HG03457 (cell line): ENCODE data around the gene SOS1.
"Not testable (repeated sequence)": the region's sequence is repeated elsewhere in the genome, so short reads cannot be mapped to it uniquely, and the experiment has no call there.

Experiments used
- ATAC-seq: cut with Tn5 transposase; IDR thresholded peaks from one replicate; pipeline ENCODE4 v1.9.1; 2021; ENCODE audit warnings: moderate number of reproducible peaks; ENCODE audit not compliant: unreplicated experiment

SOS1 gene

DNA sequence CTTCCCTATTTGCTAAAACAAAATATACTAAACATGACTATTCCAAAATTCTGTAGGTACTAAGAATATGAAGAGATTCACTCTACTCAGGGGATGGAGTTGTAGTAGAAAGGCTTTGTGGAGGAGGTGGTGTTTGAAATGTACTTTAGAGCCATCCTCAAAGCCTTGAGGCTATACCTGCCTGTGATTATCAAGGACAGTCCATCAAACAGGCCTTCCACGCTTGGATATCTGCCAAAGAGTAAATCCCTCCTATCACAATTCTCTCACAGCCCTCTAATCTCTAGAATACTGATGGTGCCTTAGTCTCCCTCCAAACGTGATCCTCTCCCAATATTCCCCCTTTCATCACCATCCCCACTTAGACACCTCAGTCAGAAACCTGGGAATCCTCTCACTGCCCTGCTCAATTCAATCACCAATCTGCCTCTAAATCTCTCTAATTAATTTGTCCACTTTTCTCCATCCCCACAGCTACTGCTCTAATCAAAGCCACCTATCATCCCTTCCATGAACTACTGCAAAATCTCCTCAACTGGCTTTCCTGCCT, 13.1 kb downstream of the SOS1 start:
- ATAC-seq, result no peak

DNA sequence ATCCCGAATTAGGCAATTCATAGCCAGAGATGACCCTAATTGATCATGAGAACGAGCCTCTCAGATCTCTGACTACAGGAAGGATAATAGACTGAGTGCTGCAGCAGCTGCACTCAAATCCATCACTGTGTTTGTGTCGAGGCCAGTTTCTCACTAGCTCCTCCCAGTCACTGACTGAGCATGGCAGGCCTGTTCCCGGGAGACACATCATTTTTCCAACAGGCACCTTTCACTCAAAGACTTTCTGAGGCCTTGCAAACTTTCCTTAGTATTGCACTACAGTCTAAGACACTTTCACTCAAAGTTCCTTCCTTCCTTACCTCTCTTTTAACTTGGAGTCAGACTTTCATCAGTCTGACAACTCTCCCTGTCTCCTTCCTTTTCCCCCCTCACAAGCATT, 13.7 kb downstream of the SOS1 start:
- ATAC-seq, result no peak

DNA sequence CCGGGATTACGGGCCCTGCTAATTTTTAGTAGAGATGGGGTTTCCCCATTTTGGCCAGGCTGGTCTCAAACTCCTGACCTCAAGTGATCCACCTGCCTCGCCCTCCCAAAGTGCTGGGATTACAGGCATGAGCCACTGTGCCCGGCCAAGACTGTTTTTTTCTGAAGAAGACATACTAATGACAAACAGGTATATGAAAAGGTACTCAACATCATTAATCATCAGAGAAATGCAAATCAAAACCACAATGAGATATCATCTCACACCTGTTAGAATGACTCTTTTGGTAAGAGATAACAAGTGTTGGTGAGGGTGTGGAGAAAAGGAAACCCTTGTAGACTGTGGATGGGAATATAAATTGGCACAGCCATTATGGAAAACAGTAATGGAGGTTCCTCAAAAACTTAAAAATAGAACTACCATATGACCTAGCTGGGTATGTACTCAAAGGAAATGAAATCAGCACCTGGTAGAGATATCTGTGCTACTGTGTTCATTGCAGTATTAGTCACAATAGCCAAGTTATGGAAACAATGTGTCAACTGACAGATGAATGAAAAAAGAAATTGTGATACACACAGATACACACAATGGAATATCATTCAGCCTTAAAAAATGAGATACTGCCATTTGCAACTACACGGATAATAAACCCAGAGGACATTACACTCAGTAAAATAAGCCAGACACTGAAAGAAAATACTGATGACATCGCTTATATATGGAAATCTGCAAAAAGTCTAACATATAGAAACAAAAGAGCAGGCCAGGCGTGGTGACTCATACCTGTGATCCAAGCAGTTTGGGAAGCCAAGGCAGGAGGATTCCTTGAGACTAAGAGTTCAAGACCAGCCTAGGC, 20.8 kb downstream of the SOS1 start:
- peak; percentile 70 for ATAC-seq

DNA sequence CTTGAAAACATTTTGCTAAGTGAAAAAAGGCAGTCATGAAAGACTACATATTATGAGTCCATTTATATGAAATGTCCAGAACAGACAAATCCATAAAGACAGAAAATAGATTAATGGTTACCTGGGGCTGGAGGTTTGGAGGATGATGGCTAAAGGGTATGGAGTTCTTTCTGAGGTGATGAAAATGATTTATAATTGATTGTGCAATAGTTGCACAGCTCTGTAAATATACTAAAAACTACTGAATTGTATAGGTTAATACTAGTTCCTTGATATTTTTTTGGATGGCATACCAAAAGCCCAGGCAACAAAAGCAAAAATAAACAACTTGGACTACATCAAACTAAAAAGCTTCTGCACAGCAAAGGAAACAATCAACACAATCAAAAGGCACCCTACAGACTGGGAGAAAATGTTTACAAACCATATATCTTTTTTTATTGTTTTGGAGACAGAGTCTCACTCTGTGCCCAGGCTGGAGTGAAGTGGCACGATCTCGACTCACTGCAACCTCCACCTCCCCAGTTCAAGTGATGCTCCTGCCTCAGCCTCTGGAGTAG, 21.5 kb downstream of the SOS1 start:
- no peak for ATAC-seq

DNA sequence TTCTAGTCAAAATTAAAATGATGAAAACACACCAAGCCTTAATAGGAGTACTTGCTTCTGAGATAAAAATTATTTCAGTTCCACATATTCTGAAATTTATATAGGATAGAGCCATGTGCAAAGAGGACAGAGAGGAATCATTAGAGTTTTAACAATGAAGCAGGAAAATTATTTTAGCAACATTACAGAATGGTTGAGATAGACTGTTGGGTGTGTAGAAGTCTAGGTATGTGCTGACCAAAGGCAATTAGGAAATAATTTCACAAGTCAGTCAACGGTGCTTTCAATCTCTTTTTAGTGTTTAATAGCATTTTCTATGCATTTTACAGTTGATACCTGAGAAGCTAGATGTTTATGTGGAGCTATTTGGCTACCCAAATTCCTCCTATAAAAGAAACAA, 25.2 kb downstream of the SOS1 start:
- no peak for ATAC-seq

DNA sequence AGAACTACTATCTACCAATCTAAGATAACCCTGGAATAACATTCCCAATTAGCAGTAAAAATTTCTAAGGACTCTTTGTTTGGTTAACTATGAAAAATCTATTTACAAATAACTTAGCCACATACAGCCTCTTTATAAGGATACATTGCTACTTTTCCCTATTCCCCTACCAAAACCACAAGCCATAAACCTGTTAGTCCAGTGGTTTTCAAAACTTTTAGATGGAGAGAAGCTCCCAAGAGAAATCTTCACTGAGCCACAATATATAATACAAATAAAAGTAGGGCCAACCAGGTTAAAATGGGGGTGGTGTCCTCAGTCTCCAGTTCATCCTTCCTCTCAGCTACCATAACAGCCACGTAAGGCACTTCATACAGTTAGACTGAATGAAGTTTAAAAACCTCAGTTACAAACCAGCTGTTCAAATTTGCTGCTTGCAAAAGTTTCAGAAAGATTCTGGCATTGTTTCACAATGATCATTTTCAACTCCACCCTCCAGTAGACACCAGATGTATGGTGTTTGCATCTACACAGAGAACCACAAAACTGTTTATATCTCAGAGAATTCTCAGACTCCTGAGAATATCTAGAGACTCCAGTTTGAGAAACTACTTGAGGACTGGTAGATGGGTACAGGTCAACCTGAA, 26.0 kb downstream of the SOS1 start:
- peak; percentile 73 for ATAC-seq

DNA sequence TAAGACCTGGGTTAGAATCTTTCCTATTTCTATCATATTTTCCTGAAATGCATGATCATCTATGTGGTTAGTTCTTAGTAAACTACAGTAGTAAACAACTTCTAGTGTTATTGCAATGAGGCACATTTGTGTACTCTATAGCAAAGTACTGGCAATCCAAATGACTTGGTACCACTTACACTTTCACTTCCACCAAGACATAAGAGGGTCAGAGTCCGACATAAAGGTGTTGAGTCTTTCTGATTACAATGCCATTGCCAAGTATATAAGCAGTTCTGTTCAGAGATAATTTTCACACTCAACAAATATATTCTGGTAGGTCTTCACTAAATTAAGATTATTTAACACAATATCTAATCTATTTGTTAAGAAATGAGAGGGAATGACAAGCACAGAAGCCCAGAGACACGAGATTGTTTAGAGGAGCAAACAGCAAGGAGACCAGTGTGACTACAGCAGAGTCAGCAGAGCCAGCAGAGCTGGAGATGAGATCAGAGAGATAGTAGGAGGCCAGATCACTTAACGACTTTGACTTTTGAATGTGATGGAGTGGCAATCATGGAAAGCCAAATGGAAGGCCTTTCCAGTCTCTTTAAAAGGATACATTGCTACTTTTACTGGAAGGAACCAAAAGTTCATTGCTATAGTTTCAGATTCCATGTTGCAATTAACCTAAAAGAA, 27.5 kb downstream of the SOS1 start:
- no peak for ATAC-seq

DNA sequence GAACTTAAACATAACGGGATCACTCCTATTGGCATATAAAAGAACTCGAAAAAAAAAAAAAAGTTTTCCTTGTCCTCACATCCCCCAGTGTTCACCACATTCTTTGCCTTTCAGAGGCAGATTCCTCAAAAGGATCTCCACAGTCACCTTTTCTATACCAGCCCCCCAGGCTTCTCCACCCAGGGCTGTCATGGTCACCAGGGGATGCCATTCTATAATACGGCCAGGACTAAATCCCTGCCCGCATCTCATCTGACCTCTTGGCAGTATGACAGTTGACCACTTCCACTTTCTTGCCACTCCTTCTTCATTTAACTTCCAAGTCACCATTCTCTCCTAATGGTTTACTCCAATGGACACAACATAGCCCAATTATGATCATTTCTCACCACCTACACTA, 29.3 kb downstream of the SOS1 start:
- no peak for ATAC-seq

DNA sequence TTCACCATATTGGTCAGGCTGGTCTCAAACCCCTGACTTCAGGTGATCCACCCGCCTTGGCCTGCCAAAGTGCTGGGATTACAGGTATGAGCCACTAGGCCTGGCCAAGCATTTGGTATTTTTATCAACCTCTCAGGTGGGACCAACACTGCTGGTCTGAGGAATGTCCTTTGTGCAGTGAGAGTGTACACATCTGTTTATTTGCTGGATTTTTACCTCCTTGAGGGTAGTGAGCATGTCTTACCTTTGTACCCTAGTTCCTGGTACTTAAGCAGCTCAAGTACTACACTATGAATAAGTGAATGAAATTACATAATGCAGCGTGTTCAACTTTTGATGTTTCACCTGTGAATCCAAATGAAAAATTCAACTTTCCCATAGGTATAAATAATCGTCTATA, 29.8 kb downstream of the SOS1 start:
- ATAC-seq, result no peak

DNA sequence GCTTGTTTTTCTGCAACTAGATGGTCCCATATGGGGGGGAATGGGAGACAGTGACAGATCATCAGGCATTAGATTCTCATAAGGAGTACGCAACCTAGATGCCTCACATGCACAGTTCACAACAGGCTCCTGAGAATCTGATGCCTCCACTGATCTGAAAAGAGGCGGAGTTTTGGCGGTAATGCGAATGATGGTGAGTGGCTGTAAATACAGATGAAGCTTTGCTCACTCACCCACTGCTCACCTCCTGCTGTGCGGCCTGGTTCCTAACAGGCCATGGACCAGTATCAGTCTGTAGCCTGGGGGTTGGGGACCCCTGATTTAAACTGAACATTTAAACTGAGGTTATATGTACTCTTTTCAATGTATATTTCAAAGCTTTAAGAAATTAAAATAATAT, 40.7 kb downstream of the SOS1 start:
- no peak for ATAC-seq

DNA sequence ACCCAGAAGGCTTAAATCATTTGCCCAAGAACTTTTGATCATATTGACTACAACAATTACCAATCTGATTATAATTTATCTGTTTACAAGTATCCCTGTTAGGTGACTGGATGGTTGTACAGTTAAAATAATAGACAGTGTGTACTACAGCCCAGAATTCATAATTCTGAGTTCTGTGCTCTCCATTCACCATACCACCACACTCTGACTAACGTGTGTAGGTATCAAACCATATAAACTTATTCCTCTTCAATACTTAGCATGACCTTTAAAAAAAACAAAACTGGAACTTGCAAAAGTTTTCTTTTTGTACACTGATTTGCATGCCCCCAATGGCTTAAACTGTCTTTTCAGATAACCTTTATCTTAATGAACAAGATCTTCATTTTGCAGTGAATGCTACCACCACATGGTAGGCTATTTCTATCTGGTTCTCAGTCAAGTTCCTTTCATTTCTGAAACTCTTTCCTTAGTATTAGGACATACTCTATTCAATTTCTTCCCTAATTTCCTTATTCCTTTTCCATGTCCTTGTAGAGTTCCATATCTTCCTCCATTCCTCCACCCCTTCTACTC, 50.9 kb downstream of the SOS1 start:
- ATAC-seq, result no peak

DNA sequence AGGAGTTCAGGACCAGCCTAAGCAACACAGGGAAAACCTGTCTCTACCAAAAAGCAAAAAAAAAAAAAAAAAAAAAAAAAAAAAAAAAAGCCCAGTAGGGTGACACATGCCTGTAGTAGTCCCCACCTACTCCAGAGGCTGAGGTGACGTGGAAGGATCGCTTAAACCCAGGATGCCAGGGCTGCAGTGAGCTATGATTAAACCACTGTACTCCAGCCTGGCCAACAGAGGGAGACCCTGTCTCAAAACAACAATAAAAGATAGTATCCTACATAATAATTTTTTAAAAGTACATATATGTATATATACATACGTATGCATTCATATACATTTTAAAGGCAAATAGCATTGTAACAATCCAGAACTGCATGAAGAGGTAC, 51.7 kb downstream of the SOS1 start:
- ATAC-seq, result no peak

DNA sequence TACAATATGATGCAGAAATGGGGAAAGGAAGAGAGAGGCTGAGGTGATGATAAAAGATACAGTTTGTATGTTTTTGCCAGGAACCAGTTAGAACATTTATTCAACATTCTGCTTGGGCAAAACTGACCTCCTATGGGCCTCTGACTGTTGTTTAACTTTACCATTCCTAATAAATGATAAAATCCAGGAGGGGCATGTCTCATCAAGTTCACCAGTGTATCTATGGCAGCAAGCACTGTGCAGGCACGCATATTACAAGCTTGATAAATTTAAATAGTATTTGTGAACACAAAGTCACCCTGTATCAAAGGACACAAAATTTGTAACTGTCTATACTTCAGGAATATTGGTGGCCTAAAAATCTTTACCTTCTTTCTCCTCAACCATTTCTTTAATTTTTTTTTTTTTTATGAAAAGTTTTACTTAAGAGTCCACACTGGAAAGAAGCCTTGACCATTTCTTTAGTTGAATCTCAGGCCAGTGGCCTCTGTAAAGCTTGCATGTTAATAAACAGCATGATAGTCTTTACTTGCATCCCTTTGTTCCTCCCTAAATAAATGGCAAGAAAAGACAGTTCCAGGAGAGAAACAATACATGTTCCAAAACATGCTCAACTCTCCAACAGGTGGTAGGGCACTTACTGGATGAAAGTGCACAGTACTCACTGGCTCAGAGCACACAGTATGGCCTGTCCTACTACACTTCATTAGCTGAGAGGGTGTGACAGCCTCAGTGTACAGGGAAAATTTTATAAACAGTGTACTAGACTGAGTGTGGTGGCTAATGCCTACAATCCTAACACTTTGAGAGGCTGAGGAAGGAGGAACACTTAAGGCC, 52.3 kb downstream of the SOS1 start:
- ATAC-seq, result no peak

DNA sequence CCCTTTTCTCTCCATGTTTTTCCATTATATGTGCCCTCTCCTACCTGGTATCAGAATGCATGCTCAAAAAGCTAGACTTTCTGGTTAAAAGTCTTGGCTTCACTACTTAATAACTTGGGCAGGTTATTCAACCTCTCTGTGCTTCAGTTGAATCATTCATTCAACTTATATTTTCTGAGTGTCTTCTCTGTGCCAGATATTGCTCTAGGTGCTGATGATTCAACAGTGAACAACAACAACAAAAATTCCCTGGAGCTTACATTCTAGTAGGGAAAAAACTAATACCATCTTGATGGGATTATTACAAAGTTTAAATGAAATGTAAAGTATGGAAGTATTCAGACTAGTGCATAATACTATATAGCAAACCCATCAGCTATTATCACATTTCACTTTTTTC, 55.2 kb downstream of the SOS1 start:
- ATAC-seq, result no peak

DNA sequence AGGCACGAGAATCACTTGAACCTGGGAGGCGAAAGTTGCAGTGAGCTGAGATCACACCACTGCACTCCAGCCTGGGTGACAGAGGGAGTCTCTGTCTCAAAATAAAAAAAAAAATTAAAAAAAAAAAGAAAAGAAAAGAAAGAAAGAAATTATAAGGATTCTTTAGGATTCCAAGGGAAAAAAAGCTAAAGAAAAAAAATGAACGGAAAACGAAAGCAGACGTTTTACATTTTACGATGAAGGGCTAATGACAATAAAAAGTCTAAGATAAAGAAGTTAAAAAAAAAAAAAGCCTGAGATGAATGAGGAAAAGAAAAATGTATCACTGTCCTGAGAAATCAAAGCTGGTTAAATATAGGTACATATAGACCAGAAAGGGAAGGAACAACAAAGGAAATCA, 58.5 kb downstream of the SOS1 start:
- no peak for ATAC-seq

DNA sequence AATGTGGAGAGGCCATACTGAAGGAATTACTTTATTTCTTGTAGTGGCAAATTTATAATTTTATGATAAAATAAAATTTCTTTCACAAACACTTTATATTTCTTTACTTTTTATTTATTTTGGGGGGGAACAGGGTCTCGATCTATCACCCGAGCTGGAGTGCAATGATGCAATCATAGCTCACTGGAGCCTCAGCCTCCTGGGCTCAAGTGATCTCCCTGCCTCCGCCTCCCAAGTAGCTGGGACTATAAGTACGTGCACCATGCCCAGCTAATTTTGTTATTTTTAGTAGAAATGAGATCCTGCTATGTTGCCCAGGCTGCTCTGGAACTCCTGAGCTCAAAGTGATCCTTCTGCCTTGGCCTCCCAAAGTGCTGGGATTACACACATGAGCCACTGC, 59.6 kb downstream of the SOS1 start:
- ATAC-seq, result no peak

DNA sequence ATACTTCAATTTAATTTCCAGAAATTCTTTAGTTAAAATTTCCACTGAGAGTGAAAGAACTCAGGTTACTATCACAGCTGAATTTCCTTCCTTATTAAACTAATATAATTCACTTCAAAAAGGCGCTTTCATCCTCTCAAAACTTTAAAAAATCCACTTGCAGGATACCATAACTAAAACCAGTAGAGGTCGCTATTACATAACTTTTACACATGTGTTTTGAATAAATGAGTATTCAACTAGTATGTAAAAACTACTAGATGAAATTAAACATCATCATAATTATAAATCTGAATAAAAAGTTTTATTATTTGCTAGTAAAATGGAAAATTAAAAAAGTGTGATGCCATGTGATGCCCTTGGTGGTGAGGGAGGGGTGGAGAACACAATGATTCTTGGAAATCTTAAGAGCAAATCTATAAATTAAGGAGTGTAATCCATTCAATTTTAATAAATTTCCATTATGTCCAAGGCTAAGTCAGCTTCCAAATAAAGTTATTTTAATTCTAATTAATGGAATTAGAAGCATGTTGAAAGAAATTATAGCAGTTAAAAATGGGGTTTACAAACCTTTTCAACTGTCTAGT, 61.4 kb downstream of the SOS1 start:
- ATAC-seq, result no peak

DNA sequence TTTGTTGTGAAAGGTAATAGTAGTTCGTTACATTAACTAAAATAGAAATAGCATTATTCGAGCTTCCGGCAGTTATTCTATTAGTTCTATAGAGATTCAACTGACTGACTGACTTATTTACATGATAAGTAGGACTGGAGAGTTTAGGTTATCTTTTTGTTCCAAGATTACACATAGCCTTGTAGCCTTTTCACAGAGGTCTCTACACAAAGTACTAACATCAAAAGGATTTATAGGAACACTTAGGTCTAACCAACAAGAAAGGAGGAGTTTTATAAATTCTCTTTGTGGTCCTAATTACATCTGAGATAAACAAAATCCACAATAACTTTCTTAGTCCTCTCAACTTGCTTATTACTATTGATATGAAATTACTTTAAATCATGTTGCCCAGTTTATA, 62.8 kb downstream of the SOS1 start:
- no peak for ATAC-seq

DNA sequence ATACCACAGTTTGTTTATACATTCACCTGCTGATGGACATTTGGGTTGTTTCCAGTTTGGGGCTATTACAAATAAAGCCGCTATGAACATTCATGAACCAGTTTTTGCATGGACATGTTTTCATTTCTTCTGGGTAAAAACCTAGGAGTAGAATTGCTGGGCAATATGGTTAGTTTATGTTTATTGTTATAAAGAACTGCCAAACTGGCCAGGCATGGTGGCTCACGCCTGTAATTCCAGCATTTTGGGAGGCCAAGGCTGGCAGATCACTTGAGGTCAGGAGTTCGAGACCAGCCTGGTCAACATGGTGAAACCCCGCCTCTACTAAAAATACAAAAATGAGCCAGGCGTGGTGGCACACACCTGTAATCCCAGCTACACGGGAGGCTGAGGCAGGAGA, 68.2 kb downstream of the SOS1 start:
- not testable (repeated sequence) for ATAC-seq

DNA sequence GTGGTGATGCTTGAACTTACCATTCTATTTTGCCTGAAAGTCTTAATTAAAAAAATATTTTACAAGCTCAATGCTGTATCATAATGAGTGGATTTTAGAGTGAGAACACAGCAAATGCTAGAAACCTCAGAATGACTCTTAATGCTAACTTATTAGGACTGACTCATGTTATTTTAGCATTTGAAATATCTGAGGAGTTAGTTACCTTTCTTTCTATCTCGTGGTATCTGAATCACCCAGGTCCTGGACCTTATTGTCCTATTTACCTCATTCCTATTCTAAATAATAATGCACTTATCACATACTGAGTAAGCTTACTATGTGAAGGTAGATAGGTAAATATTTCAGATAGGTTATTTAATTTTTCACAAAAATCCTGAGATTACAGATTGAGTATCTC, 70.7 kb downstream of the SOS1 start:
- ATAC-seq, result no peak
